ENCODE data around the gene IFT20.

GRCh38 chr17:28338056-28338768 is 2.9 kb upstream of the IFT20 start:
- TF ChIP-seq CTCF (IDR thresholded peaks at IDR 0.05): no peak
- no peak for TF ChIP-seq POLR2A (IDR thresholded peaks at IDR 0.05)
